ENCODE data around the gene HDX. TPM values are rescaled to one million over a fixed set of nuclear protein-coding genes. Genes with fewer than 3 reads are reported as not detected.
"Not testable (repeated sequence)": the region's sequence is repeated elsewhere in the genome, so short reads cannot be mapped to it uniquely, and the experiment has no call there.

Gene HDX, protein sequence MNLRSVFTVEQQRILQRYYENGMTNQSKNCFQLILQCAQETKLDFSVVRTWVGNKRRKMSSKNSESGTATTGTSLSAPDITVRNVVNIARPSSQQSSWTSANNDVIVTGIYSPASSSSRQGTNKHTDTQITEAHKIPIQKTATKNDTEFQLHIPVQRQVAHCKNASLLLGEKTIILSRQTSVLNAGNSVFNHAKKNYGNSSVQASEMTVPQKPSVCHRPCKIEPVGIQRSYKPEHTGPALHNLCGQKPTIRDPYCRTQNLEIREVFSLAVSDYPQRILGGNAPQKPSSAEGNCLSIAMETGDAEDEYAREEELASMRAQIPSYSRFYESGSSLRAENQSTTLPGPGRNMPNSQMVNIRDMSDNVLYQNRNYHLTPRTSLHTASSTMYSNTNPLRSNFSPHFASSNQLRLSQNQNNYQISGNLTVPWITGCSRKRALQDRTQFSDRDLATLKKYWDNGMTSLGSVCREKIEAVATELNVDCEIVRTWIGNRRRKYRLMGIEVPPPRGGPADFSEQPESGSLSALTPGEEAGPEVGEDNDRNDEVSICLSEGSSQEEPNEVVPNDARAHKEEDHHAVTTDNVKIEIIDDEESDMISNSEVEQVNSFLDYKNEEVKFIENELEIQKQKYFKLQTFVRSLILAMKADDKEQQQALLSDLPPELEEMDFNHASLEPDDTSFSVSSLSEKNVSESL
- 1 to 10 TPM; 2.3 to 2.7 TPM for total RNA-seq

DNA sequence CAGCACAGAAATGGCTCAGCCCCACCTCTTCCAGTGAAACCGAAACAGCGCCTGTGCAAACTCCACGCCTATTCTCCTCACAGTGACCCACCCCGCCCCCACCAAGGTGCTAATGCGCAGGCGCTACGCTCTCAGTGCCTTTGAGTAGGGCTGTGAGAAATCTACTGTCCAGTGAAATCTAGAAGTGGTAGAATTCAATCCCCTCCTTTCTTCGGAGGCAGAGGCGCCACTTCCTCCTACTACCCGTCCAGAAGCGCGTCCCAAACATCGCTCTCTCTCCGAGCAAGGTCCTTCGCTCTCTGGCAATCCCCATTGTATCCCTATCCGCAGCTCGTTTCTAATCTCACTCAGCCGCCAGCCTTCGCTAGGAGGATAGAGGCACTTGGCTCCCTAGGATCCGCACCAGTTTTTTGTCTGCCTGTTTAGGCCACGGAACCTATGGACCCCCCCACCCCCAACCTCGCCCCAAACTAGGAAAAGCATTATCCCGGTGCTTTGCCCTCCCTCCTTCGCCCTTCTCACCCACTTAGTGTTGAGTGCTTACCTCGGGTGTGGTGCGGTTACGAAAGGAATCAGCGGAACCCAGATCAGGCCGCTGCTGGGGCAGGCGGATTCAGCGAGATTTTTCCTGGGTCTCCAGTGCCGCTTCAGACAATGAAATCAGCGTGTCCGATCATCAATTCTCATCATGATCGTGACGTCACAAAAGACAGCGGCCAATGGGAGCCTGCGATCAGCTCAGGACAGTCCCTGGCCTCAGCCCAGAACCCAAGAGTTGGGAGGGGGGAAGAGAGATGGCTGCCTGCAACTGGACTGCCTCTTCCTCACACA lies at the start of gene HDX:
TSS of gene HDX (minus strand) at position 656 of the 831 bp plus-strand sequence. CDS start 27,056 bp downstream, outside the sequence.
- no peaks in the 10 kb centered on the region for H3K9me3 ChIP-seq
- peak within 1 kb of the TSS; percentile 42 for H3K4me3 ChIP-seq
- intact Hi-C loops (cut with DNase I): no loop called here
- no peaks in the 10 kb centered on the region for H3K36me3 ChIP-seq
- H3K9ac ChIP-seq (ENCODE audit: low read depth in 2 of 2, low read length in 2 of 2): peak within 1 kb of the TSS; percentile 44 to 71
- peak; percentile 89 for DNase-seq
- no peaks in the 10 kb centered on the region for H3K4me1 ChIP-seq
- peak within 1 kb of the TSS; percentile 77 for H3K27ac ChIP-seq
- H3K27me3 ChIP-seq: no peaks in the 10 kb centered on the region
- TF ChIP-seq, protein P1, sequence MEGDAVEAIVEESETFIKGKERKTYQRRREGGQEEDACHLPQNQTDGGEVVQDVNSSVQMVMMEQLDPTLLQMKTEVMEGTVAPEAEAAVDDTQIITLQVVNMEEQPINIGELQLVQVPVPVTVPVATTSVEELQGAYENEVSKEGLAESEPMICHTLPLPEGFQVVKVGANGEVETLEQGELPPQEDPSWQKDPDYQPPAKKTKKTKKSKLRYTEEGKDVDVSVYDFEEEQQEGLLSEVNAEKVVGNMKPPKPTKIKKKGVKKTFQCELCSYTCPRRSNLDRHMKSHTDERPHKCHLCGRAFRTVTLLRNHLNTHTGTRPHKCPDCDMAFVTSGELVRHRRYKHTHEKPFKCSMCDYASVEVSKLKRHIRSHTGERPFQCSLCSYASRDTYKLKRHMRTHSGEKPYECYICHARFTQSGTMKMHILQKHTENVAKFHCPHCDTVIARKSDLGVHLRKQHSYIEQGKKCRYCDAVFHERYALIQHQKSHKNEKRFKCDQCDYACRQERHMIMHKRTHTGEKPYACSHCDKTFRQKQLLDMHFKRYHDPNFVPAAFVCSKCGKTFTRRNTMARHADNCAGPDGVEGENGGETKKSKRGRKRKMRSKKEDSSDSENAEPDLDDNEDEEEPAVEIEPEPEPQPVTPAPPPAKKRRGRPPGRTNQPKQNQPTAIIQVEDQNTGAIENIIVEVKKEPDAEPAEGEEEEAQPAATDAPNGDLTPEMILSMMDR (IDR thresholded peaks at IDR 0.05): no peak

DNA sequence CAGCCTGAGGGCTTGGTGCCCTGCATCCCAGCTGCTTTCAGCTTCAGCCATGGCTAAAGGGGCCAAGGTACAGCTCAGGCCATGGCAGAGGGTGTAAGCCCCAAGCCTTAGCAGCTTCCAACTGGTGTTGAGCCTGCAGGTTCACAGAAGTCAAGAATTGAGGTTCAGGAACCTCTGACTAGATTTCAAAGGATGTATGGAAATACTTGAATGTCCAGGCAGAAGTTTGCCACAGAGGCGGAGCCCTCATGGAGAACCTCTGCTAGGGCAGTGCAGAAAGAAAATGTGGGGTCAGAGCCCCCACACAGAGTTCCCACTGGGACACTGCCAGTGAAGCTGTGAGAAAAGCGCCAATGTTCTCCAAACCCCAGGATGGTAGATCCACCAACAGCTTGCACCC lies 39.1 kb upstream of the HDX start:
- H3K4me1 ChIP-seq; H3K9ac ChIP-seq (ENCODE audit: low read depth in 2 of 2, low read length in 2 of 2); intact Hi-C loops (cut with DNase I); H3K27ac ChIP-seq; H3K36me3 ChIP-seq; H3K9me3 ChIP-seq; DNase-seq; H3K4me3 ChIP-seq; H3K27me3 ChIP-seq: not testable (repeated sequence)

DNA sequence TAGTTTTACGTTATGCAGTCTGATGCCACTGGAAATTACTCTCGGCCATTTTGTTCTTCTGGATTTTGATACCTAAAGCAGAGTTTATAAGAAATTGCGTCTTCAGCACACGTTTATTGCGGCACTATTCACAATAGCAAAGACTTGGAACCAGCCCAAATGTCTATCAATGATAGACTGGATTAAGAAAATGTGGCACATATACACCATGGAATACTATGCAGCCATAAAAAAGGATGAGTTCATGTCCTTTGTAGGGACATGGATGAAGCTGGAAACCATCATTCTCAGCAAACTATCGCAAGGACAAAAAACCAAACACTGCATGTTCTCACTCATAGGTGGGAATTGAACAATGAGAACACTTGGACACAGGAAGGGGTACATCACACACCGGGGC lies 35.4 kb upstream of the HDX start:
- H3K4me1 ChIP-seq; DNase-seq; H3K27me3 ChIP-seq; H3K4me3 ChIP-seq; H3K36me3 ChIP-seq; intact Hi-C loops (cut with DNase I); H3K9ac ChIP-seq (ENCODE audit: low read depth in 2 of 2, low read length in 2 of 2); H3K9me3 ChIP-seq; H3K27ac ChIP-seq: not testable (repeated sequence)

DNA sequence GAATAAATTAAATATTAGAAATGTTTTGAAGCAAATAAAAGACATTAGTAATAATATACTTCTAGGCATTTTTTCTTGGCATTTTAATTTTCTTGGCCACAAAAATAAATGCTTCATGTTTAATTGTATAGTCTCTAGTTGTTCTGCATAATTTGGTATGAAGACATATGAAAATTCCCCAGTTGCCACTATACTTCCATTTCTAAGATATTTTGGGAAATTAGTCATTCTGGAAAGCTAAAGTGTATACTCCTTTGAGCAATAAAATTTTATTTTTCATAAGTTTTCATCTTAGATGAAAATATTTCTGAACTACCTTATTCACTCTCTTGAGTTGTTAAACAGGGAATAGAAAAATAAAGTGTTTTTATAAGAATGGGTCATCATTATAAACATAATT lies 13.8 kb downstream of the HDX start:
- H3K9me3 ChIP-seq: no peaks in the 10 kb centered on the region
- H3K4me3 ChIP-seq: no peak overlapping the region
- intact Hi-C loops (cut with DNase I): no loop called here
- H3K9ac ChIP-seq (ENCODE audit: low read depth in 2 of 2, low read length in 2 of 2): no peak overlapping the region
- TF ChIP-seq, protein P1 (IDR thresholded peaks at IDR 0.05): no peak
- H3K27me3 ChIP-seq: no peaks in the 10 kb centered on the region
- no peak overlapping the region for H3K27ac ChIP-seq
- no peaks in the 10 kb centered on the region for H3K36me3 ChIP-seq
- H3K4me1 ChIP-seq: no peaks in the 10 kb centered on the region
- no peak for DNase-seq

DNA sequence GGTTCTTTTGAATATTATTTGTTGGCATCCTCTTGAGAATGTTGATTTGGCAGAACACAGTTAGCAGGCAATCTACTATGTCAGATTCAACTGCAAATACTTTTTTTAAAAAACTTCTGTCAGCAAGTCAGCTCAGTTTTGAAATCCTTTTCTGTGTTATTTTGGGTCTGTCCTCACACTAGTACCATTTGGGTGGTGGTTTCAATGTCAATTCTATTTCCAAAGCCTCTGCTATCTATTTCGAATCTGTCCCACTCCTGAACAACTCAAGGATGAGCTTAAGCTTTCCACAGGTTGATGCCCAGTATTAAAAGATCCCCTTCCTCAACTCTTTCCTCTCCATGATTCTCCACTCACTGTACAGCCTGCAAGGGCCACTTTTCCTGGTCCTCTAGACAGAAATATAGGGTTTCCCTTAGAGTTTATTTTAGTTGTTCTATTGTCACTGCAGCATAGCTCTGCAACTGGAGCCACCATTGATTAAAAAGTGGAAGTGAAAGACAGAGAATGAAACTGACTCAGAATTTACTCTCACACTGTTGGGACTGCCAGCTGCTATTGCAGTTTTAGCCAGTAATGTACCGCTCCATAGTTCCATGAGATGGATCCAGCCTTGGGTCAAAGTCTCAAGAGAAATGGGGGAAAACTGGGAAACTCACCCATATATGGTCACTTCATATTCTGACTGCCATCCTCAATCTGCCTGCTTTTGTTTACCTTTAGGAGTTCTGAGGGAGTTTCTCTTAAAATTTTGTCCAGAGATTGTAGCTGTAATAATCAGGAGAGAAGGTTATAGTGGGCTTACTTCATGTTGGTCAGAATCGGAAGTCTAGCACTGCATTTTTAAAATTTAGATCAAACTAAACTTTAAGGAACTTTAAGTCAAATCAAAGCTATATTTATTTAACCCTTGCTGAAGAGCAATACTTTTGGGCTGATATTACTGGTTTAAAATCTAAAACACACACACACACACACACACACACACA lies 14.6 kb downstream of the HDX start:
- no peaks in the 10 kb centered on the region for H3K36me3 ChIP-seq
- no peak for DNase-seq
- H3K9ac ChIP-seq (ENCODE audit: low read depth in 2 of 2, low read length in 2 of 2): no peak overlapping the region
- intact Hi-C loops (cut with DNase I): no loop called here
- TF ChIP-seq, protein P1 (IDR thresholded peaks at IDR 0.05): no peak
- no peaks in the 10 kb centered on the region for H3K9me3 ChIP-seq
- H3K27me3 ChIP-seq: no peaks in the 10 kb centered on the region
- no peaks in the 10 kb centered on the region for H3K4me1 ChIP-seq
- H3K4me3 ChIP-seq: no peak overlapping the region
- H3K27ac ChIP-seq: no peak overlapping the region

Measured in colonic mucosa (tissue), 4 donors.